PC-9 (cell line): Measurements from ENCODE around the gene KRT73. TPM values are rescaled to one million over a fixed set of nuclear protein-coding genes. Genes with fewer than 3 reads are reported as not detected.

Experiments used
- BruUV-seq: library from RNA; stranded (reverse); fragments of 400-500 nt; replicated peaks from 2 replicates; lab custom pipeline; 2021; lab: Mats Ljungman, UMichigan
- CTCF ChIA-PET: fragments of 300-600 bp; sonication (Branson Sonifier 250); formaldehyde crosslinking; loops from one replicate; lab custom pipeline; 2022; ENCODE audit warnings: antibody characterized with exemption; lab: Charles Lee
- POLR2A ChIA-PET: fragments of 300-600 bp; sonication (Branson Sonifier 250); formaldehyde crosslinking; loops from one replicate; lab custom pipeline; 2022; ENCODE audit warnings: antibody characterized with exemption; ENCODE audit not compliant: unreplicated experiment; lab: Charles Lee
- DNase-seq, 2 experiments: peaks; one replicate each; pipeline versions ENCODE4 v3.0.0 to v3.0.0-alpha.2; 2015 to 2022; ENCODE audit warnings: mixed read lengths in 1 of 2
- H2AFZ ChIP-seq: fragments of 200-600 bp; sonication (generic); 2 replicates; pipeline ENCODE4 v1.8.1; 2017; ENCODE audit warnings: antibody characterized with exemption
- H3F3A ChIP-seq: fragments of 200-600 bp; sonication (generic); 2 replicates; pipeline ENCODE4 v1.8.1; 2017; ENCODE audit warnings: antibody characterized with exemption, mild to moderate bottlenecking, low read depth; ENCODE audit not compliant: insufficient read depth
- H3K27ac ChIP-seq: fragments of 200-600 bp; sonication (generic); 2 replicates; pipeline ENCODE4 v1.6.1; 2016; ENCODE audit warnings: mixed run types
- H3K27me3 ChIP-seq: fragments of 200-600 bp; sonication (generic); 2 replicates; pipeline ENCODE4 v1.6.1; 2016; ENCODE audit warnings: low read depth, mixed run types; ENCODE audit not compliant: insufficient read depth
- H3K36me3 ChIP-seq: fragments of 200-600 bp; sonication (generic); 2 replicates; pipeline ENCODE4 v1.6.1; 2016; ENCODE audit warnings: low read depth, mixed run types
- H3K4me1 ChIP-seq: fragments of 200-600 bp; sonication (generic); replicated peaks from 2 replicates; pipeline ENCODE4 v1.6.1; 2016; ENCODE audit warnings: mixed run types; ENCODE audit not compliant: insufficient read depth
- H3K4me2 ChIP-seq: fragments of 200-600 bp; sonication (generic); 2 replicates; pipeline ENCODE4 v1.6.1; 2017; ENCODE audit warnings: mixed run types
- H3K4me3 ChIP-seq: fragments of 200-600 bp; sonication (generic); 2 replicates; pipeline ENCODE4 v1.6.1; 2016; ENCODE audit warnings: mixed run types
- H3K79me2 ChIP-seq: fragments of 200-600 bp; sonication (generic); 2 replicates; pipeline ENCODE4 v1.6.1; 2017; ENCODE audit warnings: low read depth, mixed run types
- H3K9me2 ChIP-seq: fragments of 200-600 bp; sonication (generic); 2 replicates; pipeline ENCODE4 v1.8.1; 2017; ENCODE audit warnings: mild to moderate bottlenecking; ENCODE audit not compliant: insufficient read depth
- H3K9me3 ChIP-seq: fragments of 200-600 bp; sonication (generic); 2 replicates; pipeline ENCODE4 v1.8.1; 2016; ENCODE audit warnings: low read depth; ENCODE audit not compliant: insufficient read depth
- H4K20me1 ChIP-seq: fragments of 200-600 bp; sonication (generic); 2 replicates; pipeline ENCODE4 v1.8.1; 2017; ENCODE audit not compliant: insufficient read depth
- EZH2 ChIP-seq: fragments of 200-600 bp; sonication (generic); IDR thresholded peaks from 2 replicates; pipeline ENCODE4 v1.8.0; 2017; ENCODE audit warnings: antibody characterized with exemption, low read depth
- intact Hi-C: fragments of 100-400 bp; cut with micrococcal nuclease; formaldehyde crosslinking; loops from one replicate; pipeline ENCODE4 v1.10.0; 2022; ENCODE audit not compliant: unreplicated experiment
- total RNA-seq: library from RNA; stranded (reverse); gene quantifications from 2 replicates; pipeline ENCODE4 v1.2.3, GENCODE V29; 2021
- TF ChIP-seq, protein P1 (sequence below): fragments of 200-600 bp; sonication (generic); conservative IDR thresholded peaks from 2 replicates; pipeline ENCODE4 v1.6.1; 2017; ENCODE audit warnings: mixed run types, antibody characterized with exemption, mild to moderate bottlenecking, moderate library complexity

KRT73 gene
- total RNA-seq, 1 experiment from 2014 or later = not detected

- no peak overlapping the region for H2AFZ ChIP-seq
- peaks cover 19% of the 10 kb centered on the region for H3K4me1 ChIP-seq
- no peaks in the 10 kb centered on the region for H3K9me2 ChIP-seq
- no peak overlapping the region for H3K4me2 ChIP-seq
- ChIA-PET POLR2A (interaction anchor here (0.5 kb wide), 1 partner anchor 393 kb away, joined by 3 read pairs; no protein-coding TSS in a partner anchor), CTCF (no interaction called here)
- H3F3A ChIP-seq = no peaks in the 10 kb centered on the region
- intact Hi-C loops = no loop called here
- H3K4me3 ChIP-seq = no peak overlapping the region
- H4K20me1 ChIP-seq = no peaks in the 10 kb centered on the region
- TF ChIP-seq, protein P1, sequence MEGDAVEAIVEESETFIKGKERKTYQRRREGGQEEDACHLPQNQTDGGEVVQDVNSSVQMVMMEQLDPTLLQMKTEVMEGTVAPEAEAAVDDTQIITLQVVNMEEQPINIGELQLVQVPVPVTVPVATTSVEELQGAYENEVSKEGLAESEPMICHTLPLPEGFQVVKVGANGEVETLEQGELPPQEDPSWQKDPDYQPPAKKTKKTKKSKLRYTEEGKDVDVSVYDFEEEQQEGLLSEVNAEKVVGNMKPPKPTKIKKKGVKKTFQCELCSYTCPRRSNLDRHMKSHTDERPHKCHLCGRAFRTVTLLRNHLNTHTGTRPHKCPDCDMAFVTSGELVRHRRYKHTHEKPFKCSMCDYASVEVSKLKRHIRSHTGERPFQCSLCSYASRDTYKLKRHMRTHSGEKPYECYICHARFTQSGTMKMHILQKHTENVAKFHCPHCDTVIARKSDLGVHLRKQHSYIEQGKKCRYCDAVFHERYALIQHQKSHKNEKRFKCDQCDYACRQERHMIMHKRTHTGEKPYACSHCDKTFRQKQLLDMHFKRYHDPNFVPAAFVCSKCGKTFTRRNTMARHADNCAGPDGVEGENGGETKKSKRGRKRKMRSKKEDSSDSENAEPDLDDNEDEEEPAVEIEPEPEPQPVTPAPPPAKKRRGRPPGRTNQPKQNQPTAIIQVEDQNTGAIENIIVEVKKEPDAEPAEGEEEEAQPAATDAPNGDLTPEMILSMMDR = no peak
- TF ChIP-seq EZH2 = no peak
- no peaks in the 10 kb centered on the region for H3K36me3 ChIP-seq
- H3K9me3 ChIP-seq = no peaks in the 10 kb centered on the region
- no peak overlapping the region for H3K27ac ChIP-seq
- no peaks in the 10 kb centered on the region for H3K79me2 ChIP-seq
- no peaks in the 10 kb centered on the region for H3K27me3 ChIP-seq
- no peak for DNase-seq
- no TSS peak for BruUV-seq
These were observed 33.3 kb downstream of the KRT73 start for GRCh38 chr12:52585066-52585465.

DNA sequence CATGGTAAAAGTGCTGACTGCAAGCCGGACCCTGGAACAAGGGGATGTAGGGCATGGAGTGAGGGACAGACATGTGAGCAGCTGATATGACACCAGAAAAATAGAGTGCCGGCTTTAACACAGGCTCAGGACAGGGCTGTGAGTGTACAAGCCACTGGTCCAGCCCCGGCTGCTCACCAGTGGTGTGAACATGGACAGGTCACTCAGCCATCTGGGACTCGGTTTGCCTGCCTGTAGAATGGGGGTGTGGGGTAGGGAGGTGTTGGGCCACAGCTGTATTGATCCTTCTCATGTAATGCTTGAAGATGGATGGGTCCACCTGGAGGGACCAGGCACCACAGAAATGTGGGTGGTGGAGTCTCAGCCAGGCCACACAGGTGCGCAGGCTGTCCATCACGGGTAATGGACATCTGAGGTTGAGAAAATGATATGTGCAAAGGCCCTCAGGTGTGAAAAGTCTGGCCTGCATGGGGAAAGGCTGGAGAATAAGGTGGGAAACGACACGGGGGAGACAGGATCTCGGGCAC is 34.1 kb downstream of the KRT73 start:
- Histone ChIP-seq H3K4me1 (peaks cover 19% of the 10 kb centered on the region), H3K9me2 (no peaks in the 10 kb centered on the region), H3K27ac (no peak overlapping the region), H3K79me2 (no peaks in the 10 kb centered on the region), H3K4me3 (no peak overlapping the region), H2AFZ (no peak overlapping the region), H3K9me3 (no peaks in the 10 kb centered on the region), H3K4me2 (no peak overlapping the region), H3K36me3 (no peaks in the 10 kb centered on the region), H3F3A (no peaks in the 10 kb centered on the region), H3K27me3 (no peaks in the 10 kb centered on the region), H4K20me1 (no peaks in the 10 kb centered on the region)
- BruUV-seq = no TSS peak
- no peak for TF ChIP-seq EZH2
- TF ChIP-seq, protein P1 = no peak
- CTCF ChIA-PET = interaction anchor here (2.7 kb wide), 1 partner anchor 295 kb away, joined by 7 read pairs; no protein-coding TSS in a partner anchor
- POLR2A ChIA-PET = interaction anchor here (0.5 kb wide), 1 partner anchor 392 kb away, joined by 3 read pairs; no protein-coding TSS in a partner anchor
- DNase-seq = no peak
- intact Hi-C loops = loop anchor here (5.0 kb wide), 1 partner anchor 92 kb away; the partner anchor contains the start of gene KRT6A

DNA sequence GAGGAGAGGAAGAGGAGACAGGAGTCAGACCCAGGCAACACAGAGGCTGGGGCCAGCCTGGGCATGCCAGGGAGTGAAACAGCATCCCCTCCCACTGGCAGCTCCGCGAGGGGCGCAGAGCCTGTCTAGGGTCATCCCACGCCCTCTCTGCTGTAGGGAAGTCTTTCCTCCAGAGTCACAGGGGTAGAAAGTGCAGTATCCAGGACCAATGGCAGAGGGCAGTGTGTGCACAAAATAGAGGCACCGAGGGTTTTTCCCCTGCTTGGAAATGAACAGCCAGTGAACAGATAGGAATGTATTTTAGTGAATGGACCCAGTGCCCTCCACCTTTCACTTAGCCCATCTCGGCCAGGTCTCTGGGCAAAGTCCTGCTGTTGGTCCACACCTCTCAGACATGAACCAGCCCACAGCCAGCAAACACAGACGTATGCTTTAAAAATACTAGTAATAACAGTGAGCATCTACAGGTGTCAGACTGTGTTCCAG is 35.3 kb downstream of the KRT73 start:
- POLR2A ChIA-PET = interaction anchor here (0.6 kb wide), 1 partner anchor 322 kb away, joined by 3 read pairs; the partner anchor contains the start of gene KRT8
- TF ChIP-seq, protein P1 = peak; percentile 85
- no peak for TF ChIP-seq EZH2
- BruUV-seq = no TSS peak

More for the DNA sequence above, 35.3 kb downstream of the KRT73 start:
- Histone ChIP-seq H3K4me3 (no peak overlapping the region), H3F3A (no peaks in the 10 kb centered on the region), H3K36me3 (no peaks in the 10 kb centered on the region), H3K27me3 (no peaks in the 10 kb centered on the region), H3K4me1 (peaks cover 19% of the 10 kb centered on the region), H3K79me2 (no peaks in the 10 kb centered on the region), H3K4me2 (no peak overlapping the region), H2AFZ (no peak overlapping the region), H3K9me3 (no peaks in the 10 kb centered on the region), H3K9me2 (no peaks in the 10 kb centered on the region), H3K27ac (no peak overlapping the region), H4K20me1 (no peaks in the 10 kb centered on the region)
- intact Hi-C loops = loop anchor here (1.0 to 5.0 kb wide), 10 partner anchors 91 to 440 kb away; partner anchors contain the start of gene KRT6A
- peak; percentile 53 to 80 for DNase-seq
- CTCF ChIA-PET = interaction anchor here (1.3 to 2.7 kb wide), 3 partner anchors 59 to 297 kb away, joined by 4 to 7 read pairs (median 7); no protein-coding TSS in a partner anchor
